HCT116 (cell line): ENCODE results near the gene DCST2. TPM values are rescaled to one million over a fixed set of nuclear protein-coding genes. Genes with fewer than 3 reads are reported as not detected.

ENCODE experiments used
- ATAC-seq: fragments of 200-7000 bp; cut with Tn5 transposase; 2 replicates; pipeline ENCODE4 v1.9.1; 2020; ENCODE audit warnings: mild to moderate bottlenecking, moderate library complexity
- BruUV-seq: library from RNA; stranded (reverse); fragments of 400-500 nt; replicated peaks from 2 replicates; lab custom pipeline; 2021; lab: Mats Ljungman, UMichigan
- CTCF ChIA-PET: fragments of 300-600 bp; sonication (Branson Sonifier 250); formaldehyde crosslinking; loops from one replicate; lab custom pipeline; 2021; ENCODE audit warnings: antibody characterized with exemption; lab: Charles Lee
- POLR2A ChIA-PET: fragments of 300-600, 350-600 bp; sonication (Branson Sonifier 250); formaldehyde crosslinking; loops from one replicate; lab custom pipeline; 2021; ENCODE audit warnings: antibody characterized with exemption; lab: Charles Lee
- RAD21 ChIA-PET, 2 experiments: fragments of 300-600 bp; sonication (Branson Sonifier 250); formaldehyde crosslinking; loops; one replicate each; lab custom pipeline; 2023; ENCODE audit warnings: low total read pairs in 2 of 2; ENCODE audit not compliant: uncharacterized antibody in 2 of 2, unreplicated experiment in 2 of 2, low non-redundant PET in 1 of 2; lab: Charles Lee
- DNase-seq: peaks from one replicate; pipeline ENCODE4 v3.0.0-alpha.2; 2010; ENCODE audit warnings: low read depth, low spot score
- H2AFZ ChIP-seq: fragments of 200-600 bp; shearing (Covaris generic), sonication (generic); 2 replicates; pipeline ENCODE4 v1.6.1; 2017; ENCODE audit warnings: low read depth, mixed run types, mixed read lengths, antibody characterized with exemption, low read length; ENCODE audit not compliant: poor library complexity, severe bottlenecking
- H3K27ac ChIP-seq: 2 replicates; pipeline ENCODE4 v1.5.1; 2012; ENCODE audit warnings: low read depth, low read length
- H3K27me3 ChIP-seq: fragments of 200-600 bp; sonication (generic); 2 replicates; pipeline ENCODE4 v1.6.1; 2016; ENCODE audit warnings: mixed run types, low read length, mixed read lengths; ENCODE audit not compliant: insufficient read depth
- H3K36me3 ChIP-seq, 2 experiments: fragments of 200-500 bp in 1 of 2; fragments of 200-600 bp in 1 of 2; sonication (Bioruptor generic) in 1 of 2; sonication (generic) in 1 of 2; 2 replicates each; pipeline versions ENCODE4 v1.5.1 to v1.6.1; 2014 to 2016; ENCODE audit warnings: low read length in 2 of 2, inconsistent platforms in 1 of 2, mixed read lengths in 1 of 2, mixed run types in 1 of 2; ENCODE audit not compliant: insufficient read depth in 2 of 2, control insufficient read depth in 1 of 2
- H3K4me1 ChIP-seq, 2 experiments: fragments of 200-600 bp in 1 of 2; sonication (generic) in 1 of 2; 2 replicates each; pipeline versions ENCODE4 v1.5.1 to v1.6.1; 2012 to 2017; ENCODE audit warnings: low read length in 2 of 2, inconsistent platforms in 1 of 2, mild to moderate bottlenecking in 1 of 2, mixed read lengths in 1 of 2, mixed run types in 1 of 2, moderate library complexity in 1 of 2; ENCODE audit not compliant: insufficient read depth in 2 of 2, control insufficient read depth in 1 of 2
- H3K4me2 ChIP-seq: fragments of 200-600 bp; sonication (generic); 2 replicates; pipeline ENCODE4 v1.6.1; 2017; ENCODE audit warnings: mixed run types, low read length, mixed read lengths
- H3K4me3 ChIP-seq, 2 experiments: fragments of 200-600 bp in 1 of 2; sonication (generic) in 1 of 2; replicated peaks in 1 of 2; 2 replicates each; pipeline ENCODE4 v1.5.1; 2011 to 2016; ENCODE audit warnings: low read length in 2 of 2, control low read depth in 1 of 2, low read depth in 1 of 2, mild to moderate bottlenecking in 1 of 2, mixed read lengths in 1 of 2, mixed run types in 1 of 2
- H3K79me2 ChIP-seq: fragments of 200-600 bp; sonication (generic); 2 replicates; pipeline ENCODE4 v1.6.1; 2017; ENCODE audit warnings: mild to moderate bottlenecking, mixed run types, low read length, moderate library complexity, mixed read lengths; ENCODE audit not compliant: insufficient read depth
- H3K9ac ChIP-seq: fragments of 200-600 bp; sonication (generic); 2 replicates; pipeline ENCODE4 v1.6.1; 2016; ENCODE audit warnings: low read length, mixed read lengths
- H3K9me2 ChIP-seq: fragments of 200-600 bp; sonication (generic), shearing (Covaris generic); 2 replicates; pipeline ENCODE4 v1.6.1; 2017; ENCODE audit warnings: mixed run types, mild to moderate bottlenecking, moderate library complexity; ENCODE audit not compliant: insufficient read depth
- H3K9me3 ChIP-seq, 2 experiments: fragments of 200-500 bp in 1 of 2; fragments of 200-600 bp in 1 of 2; sonication (Bioruptor generic) in 1 of 2; sonication (generic) in 1 of 2; 2 replicates each; pipeline ENCODE4 v1.6.1; 2014 to 2017; ENCODE audit warnings: low read length in 2 of 2, mixed read lengths in 2 of 2, inconsistent platforms in 1 of 2, low read depth in 1 of 2, mild to moderate bottlenecking in 1 of 2, mixed run types in 1 of 2, moderate library complexity in 1 of 2; ENCODE audit not compliant: control insufficient read depth in 1 of 2, insufficient read depth in 1 of 2
- H4K20me1 ChIP-seq: fragments of 200-600 bp; sonication (generic), shearing (Covaris generic); 2 replicates; pipeline ENCODE4 v1.6.1; 2017; ENCODE audit warnings: mixed run types, mild to moderate bottlenecking, moderate library complexity; ENCODE audit not compliant: insufficient read depth
- POLR2AphosphoS5 ChIP-seq: IDR thresholded peaks from 2 replicates; pipeline ENCODE4 v1.6.1; 2011; ENCODE audit warnings: mild to moderate bottlenecking, low read depth, low read length, moderate library complexity
- intact Hi-C: fragments of 100-400 bp; cut with micrococcal nuclease; formaldehyde crosslinking; loops from 2 replicates; pipeline ENCODE4 v1.10.0; 2022
- total RNA-seq: library from RNA; stranded (reverse); gene quantifications from one replicate; pipeline ENCODE4 v1.2.1, GENCODE V29; 2021; ENCODE audit not compliant: unreplicated experiment
- TF ChIP-seq, protein P1 (sequence below): IDR thresholded peaks from 2 replicates; pipeline ENCODE4 v1.6.1; 2012; ENCODE audit warnings: low read depth
- TF ChIP-seq, protein P2 (sequence below): IDR thresholded peaks from 2 replicates; pipeline ENCODE4 v1.6.1; 2012

Gene DCST2
- total RNA-seq, 1 experiment from 2014 or later = 2.0 TPM

DNA sequence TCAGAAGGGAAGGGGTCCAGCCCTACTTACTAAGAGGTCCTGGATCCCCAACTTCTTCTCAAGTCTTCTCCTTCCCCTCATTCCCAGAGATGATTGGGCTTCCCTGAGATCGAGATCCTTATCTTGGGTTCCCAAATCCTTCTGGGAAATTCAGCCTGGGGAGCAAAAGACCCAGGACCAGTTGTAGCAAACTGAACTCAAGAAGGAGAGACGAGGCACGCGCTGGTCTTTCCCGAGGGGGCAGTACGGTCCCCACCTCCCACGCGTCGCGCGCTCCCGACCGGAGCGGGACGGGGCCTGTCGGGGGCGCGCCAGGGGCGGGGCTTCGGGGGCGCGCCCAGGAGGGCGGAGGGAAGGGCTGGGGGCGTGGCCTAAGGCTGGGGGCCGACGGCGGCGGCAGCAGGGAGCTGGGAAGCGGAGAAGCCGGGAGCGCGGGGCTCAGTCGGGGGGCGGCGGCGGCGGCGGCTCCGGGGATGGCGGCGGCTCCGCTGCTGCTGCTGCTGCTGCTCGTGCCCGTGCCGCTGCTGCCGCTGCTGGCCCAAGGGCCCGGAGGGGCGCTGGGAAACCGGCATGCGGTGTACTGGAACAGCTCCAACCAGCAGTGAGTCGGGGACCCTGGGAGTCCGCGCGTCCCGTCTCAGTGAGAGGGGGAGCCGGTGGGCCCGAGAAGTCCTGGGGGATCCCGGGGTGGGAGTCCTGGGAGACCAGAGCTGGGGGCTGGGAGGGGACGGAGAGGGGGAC lies 45.1 kb upstream of the DCST2 start, which contains the start of gene EFNA3:
Gene EFNA3, plus strand, starts transcription at position 369 of the 741 bp plus-strand sequence. Its CDS starts 105 bp downstream, at position 474.
- Histone ChIP-seq H3K4me3 (peak within 1 kb of the TSS; percentile 73 to 90), H3K4me1 (peaks cover 23 to 53% of the 10 kb centered on the region in 2 experiments), H3K36me3 (no peaks in the 10 kb centered on the region), H4K20me1 (no peaks in the 10 kb centered on the region), H3K9ac (peak within 1 kb of the TSS; percentile 81), H3K9me2 (no peaks in the 10 kb centered on the region), H3K4me2 (peak within 1 kb of the TSS; percentile 99), H3K9me3 (no peaks in the 10 kb centered on the region), H3K27ac (peak within 1 kb of the TSS; percentile 31; the same call in 1 of the 2 replicates), H3K79me2 (no peaks in the 10 kb centered on the region; the same call in 1 of the 2 replicates), H3K27me3 (no peaks in the 10 kb centered on the region), H2AFZ (peak within 1 kb of the TSS; percentile 45)
- POLR2A ChIA-PET = interaction anchor here (0.7 to 1.1 kb wide), 2 partner anchors 11 to 61 kb away, joined by 3 read pairs; partner anchors contain the start of gene DPM3
- ATAC-seq (peak; percentile 76), DNase-seq (no peak)
- RAD21 ChIA-PET = interaction anchor here (0.7 to 1.5 kb wide), 2 partner anchors 15 to 349 kb away, joined by 3 to 4 read pairs; partner anchors contain the start of gene EFNA4 (in 1 of the 2)
- TF ChIP-seq POLR2AphosphoS5 = peak; percentile 73
- TF ChIP-seq, protein P1, sequence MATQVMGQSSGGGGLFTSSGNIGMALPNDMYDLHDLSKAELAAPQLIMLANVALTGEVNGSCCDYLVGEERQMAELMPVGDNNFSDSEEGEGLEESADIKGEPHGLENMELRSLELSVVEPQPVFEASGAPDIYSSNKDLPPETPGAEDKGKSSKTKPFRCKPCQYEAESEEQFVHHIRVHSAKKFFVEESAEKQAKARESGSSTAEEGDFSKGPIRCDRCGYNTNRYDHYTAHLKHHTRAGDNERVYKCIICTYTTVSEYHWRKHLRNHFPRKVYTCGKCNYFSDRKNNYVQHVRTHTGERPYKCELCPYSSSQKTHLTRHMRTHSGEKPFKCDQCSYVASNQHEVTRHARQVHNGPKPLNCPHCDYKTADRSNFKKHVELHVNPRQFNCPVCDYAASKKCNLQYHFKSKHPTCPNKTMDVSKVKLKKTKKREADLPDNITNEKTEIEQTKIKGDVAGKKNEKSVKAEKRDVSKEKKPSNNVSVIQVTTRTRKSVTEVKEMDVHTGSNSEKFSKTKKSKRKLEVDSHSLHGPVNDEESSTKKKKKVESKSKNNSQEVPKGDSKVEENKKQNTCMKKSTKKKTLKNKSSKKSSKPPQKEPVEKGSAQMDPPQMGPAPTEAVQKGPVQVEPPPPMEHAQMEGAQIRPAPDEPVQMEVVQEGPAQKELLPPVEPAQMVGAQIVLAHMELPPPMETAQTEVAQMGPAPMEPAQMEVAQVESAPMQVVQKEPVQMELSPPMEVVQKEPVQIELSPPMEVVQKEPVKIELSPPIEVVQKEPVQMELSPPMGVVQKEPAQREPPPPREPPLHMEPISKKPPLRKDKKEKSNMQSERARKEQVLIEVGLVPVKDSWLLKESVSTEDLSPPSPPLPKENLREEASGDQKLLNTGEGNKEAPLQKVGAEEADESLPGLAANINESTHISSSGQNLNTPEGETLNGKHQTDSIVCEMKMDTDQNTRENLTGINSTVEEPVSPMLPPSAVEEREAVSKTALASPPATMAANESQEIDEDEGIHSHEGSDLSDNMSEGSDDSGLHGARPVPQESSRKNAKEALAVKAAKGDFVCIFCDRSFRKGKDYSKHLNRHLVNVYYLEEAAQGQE = no peak
- TF ChIP-seq, protein P2, sequence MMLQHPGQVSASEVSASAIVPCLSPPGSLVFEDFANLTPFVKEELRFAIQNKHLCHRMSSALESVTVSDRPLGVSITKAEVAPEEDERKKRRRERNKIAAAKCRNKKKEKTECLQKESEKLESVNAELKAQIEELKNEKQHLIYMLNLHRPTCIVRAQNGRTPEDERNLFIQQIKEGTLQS = no peak
- BruUV-seq = no TSS peak
- CTCF ChIA-PET = interaction anchor here (0.8 to 1.8 kb wide), 6 partner anchors 12 to 94 kb away, joined by 3 to 8 read pairs (median 4); partner anchors contain the start of genes EFNA4 and KRTCAP2
- intact Hi-C loops = no loop called here
